Gastroesophageal sphincter (tissue), 3 donors: ENCODE results near the gene NDUFS8.

Source experiments
- CTCF ChIP-seq, 4 experiments: fragments of 200-600 bp in 2 of 4; fragments of 450-650 bp in 2 of 4; sonication (generic) in 1 of 4; IDR thresholded peaks; one replicate each; pipeline ENCODE4 v1.5.1; 2017 to 2019; ENCODE audit warnings: antibody characterized with exemption in 4 of 4, mild to moderate bottlenecking in 2 of 4, moderate library complexity in 2 of 4
- POLR2AphosphoS5 ChIP-seq: sonication (generic); formaldehyde crosslinking; IDR thresholded peaks from one replicate; pipeline ENCODE4 v1.6.1; 2017; ENCODE audit warnings: antibody characterized with exemption

- TF ChIP-seq POLR2AphosphoS5 = no peak
- no peak for TF ChIP-seq CTCF (IDR thresholded peaks at IDR 0.05)
Observed at GRCh38 chr11:68032997-68033707, 2.7 kb downstream of the NDUFS8 start.
